Right atrium auricular region (tissue), 2 donors: ENCODE measurements around the gene TOX2. TPM values are rescaled to one million over a fixed set of nuclear protein-coding genes. Genes with fewer than 3 reads are reported as not detected.

Experiments
- DNase-seq: peaks from one replicate; pipeline ENCODE4 v3.0.0-alpha.2; 2019; ENCODE audit warnings: low spot score
- H3K27ac ChIP-seq, 2 donors: fragments of 200-600 bp; sonication (generic); 1 replicate in 1 of 2; 2 replicates in 1 of 2; pipeline ENCODE4 v1.5.1; 2016 to 2019
- H3K27me3 ChIP-seq, 2 donors: fragments of 200-600 bp; sonication (generic); one replicate each; pipeline versions ENCODE4 v1.5.1 to v1.6.0; 2017 to 2019
- H3K36me3 ChIP-seq: fragments of 200-600 bp; sonication (generic); one replicate; pipeline ENCODE4 v1.5.1; 2016
- H3K4me1 ChIP-seq, 2 donors: fragments of 200-600 bp; sonication (generic); one replicate each; pipeline versions ENCODE4 v1.5.1 to v1.6.0; 2017 to 2019
- H3K4me3 ChIP-seq, 2 donors: fragments of 200-600 bp; sonication (generic); 1 replicate in 1 of 2; 2 replicates in 1 of 2; pipeline ENCODE4 v1.5.1; 2017 to 2019; ENCODE audit warnings: mild to moderate bottlenecking in 1 of 2, moderate library complexity in 1 of 2
- H3K9me3 ChIP-seq, 2 donors: fragments of 200-600 bp; sonication (generic); one replicate each; pipeline ENCODE4 v1.5.1; 2019
- total RNA-seq, 2 donors: library from RNA; depleted of rRNA; stranded (reverse); fragments of >200 nt; gene quantifications; one replicate each; pipeline ENCODE4 v1.1.0, GENCODE V29; 2016
- TF ChIP-seq, protein P1 (sequence below), 2 donors: fragments of 200-600 bp; sonication (generic); IDR thresholded peaks; one replicate each; pipeline ENCODE4 v1.5.1; 2019; ENCODE audit warnings: antibody characterized with exemption in 2 of 2

The TOX2 gene
- total RNA-seq, 2 donors from 2014 or later: 0.30 to 0.63 TPM

DNA sequence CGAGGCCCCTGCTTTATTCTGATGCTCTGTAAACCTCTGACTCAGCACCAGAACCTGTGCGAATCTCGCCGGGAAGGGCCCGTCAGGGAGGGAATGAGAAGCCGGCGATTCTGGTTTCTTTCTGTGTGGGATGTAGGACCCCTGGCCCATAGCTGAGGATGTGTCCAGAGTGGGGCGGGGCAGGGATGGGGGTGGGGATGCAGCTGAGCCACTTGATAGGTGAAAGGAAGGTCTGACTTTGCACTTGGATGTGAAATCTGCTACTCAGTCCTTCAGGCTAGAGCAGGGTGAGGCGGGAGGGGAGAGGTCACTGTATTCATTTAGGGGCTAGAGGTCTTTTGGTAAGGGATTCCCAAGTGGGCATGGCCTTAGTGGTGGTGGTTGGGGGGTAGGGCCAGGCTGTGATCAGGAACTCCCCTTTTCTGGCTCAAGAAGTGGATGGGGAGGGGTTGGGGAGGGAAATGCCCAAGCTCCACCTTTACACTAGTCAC lies 2.3 kb downstream of the TOX2 start:
- no peak overlapping the region for H3K27ac ChIP-seq
- no peaks in the 10 kb centered on the region for H3K36me3 ChIP-seq
- peaks cover 4 to 13% of the 10 kb centered on the region in 2 donors for H3K27me3 ChIP-seq
- H3K4me3 ChIP-seq: no peak overlapping the region
- H3K4me1 ChIP-seq: peaks cover 0 to 16% of the 10 kb centered on the region in 2 donors
- DNase-seq: no peak
- TF ChIP-seq, protein P1, sequence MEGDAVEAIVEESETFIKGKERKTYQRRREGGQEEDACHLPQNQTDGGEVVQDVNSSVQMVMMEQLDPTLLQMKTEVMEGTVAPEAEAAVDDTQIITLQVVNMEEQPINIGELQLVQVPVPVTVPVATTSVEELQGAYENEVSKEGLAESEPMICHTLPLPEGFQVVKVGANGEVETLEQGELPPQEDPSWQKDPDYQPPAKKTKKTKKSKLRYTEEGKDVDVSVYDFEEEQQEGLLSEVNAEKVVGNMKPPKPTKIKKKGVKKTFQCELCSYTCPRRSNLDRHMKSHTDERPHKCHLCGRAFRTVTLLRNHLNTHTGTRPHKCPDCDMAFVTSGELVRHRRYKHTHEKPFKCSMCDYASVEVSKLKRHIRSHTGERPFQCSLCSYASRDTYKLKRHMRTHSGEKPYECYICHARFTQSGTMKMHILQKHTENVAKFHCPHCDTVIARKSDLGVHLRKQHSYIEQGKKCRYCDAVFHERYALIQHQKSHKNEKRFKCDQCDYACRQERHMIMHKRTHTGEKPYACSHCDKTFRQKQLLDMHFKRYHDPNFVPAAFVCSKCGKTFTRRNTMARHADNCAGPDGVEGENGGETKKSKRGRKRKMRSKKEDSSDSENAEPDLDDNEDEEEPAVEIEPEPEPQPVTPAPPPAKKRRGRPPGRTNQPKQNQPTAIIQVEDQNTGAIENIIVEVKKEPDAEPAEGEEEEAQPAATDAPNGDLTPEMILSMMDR (IDR thresholded peaks at IDR 0.05): no peak
- peaks cover 0 to 22% of the 10 kb centered on the region in 2 donors for H3K9me3 ChIP-seq

DNA sequence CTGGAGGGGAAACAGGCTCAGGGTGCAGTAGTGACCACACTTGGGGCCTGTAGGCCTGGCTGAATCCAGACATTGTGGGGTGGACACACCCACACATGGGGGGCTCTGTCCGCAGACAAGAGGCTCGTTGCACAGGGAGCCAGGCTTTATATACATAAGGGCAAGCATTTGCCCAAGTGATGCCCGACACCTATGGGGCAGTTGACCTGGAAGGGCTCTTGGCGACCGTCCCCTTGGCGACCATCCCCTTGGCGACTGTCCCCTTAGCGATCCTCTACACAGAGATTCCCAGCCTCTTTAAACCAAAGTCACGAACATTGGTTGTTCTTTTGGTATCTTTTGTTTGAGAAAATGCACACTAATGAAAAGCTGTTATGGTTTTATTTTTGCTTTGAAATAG lies 2.7 kb downstream of the TOX2 start:
- peaks cover 4 to 13% of the 10 kb centered on the region in 2 donors for H3K27me3 ChIP-seq
- H3K4me3 ChIP-seq: no peak overlapping the region
- peaks cover 0 to 17% of the 10 kb centered on the region in 2 donors for H3K9me3 ChIP-seq
- H3K4me1 ChIP-seq: peaks cover 0 to 16% of the 10 kb centered on the region in 2 donors
- H3K36me3 ChIP-seq: no peaks in the 10 kb centered on the region
- TF ChIP-seq, protein P1 (IDR thresholded peaks at IDR 0.05): no peak
- DNase-seq: no peak
- H3K27ac ChIP-seq: no peak overlapping the region

DNA sequence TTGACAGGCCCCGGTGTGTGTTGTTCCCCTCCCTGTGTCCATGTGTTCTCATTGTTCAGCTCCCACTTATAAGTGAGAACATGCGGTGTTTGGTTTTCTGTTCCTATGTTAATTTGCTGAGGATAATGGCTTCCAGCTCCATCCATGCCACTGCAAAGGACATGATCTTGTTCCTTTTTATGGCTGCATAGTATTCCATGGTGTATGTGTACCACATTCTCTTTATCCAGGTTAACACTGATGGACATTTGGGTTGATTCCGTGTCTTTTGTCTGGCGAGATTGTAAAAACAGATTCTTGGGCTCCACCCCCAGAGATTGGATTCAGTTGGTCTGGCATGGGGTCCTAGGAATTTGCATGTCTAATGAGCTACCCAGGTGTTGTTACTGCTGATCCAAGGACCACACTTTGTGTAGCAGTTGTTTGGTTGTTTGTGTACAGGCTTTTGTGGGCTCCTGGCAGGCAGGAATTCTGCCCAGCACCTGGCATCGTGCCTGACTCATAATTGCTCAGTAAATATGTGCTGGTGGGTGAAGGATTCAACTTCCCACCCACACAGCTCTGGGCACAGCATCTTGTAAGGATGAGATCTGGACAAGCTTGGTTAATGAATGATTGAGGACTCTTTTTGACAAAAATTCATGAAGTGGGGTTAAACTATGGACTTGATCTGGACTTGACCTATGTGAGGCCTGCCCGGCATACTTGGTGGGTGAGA lies 5.2 kb downstream of the TOX2 start:
- DNase-seq: no peak
- Histone ChIP-seq H3K27me3 (peaks cover 4 to 13% of the 10 kb centered on the region in 2 donors), H3K36me3 (no peaks in the 10 kb centered on the region), H3K4me1 (peaks cover 0 to 16% of the 10 kb centered on the region in 2 donors), H3K27ac (no peak overlapping the region), H3K4me3 (no peak overlapping the region), H3K9me3 (no peaks in the 10 kb centered on the region)
- TF ChIP-seq, protein P1 (IDR thresholded peaks at IDR 0.05): no peak

DNA sequence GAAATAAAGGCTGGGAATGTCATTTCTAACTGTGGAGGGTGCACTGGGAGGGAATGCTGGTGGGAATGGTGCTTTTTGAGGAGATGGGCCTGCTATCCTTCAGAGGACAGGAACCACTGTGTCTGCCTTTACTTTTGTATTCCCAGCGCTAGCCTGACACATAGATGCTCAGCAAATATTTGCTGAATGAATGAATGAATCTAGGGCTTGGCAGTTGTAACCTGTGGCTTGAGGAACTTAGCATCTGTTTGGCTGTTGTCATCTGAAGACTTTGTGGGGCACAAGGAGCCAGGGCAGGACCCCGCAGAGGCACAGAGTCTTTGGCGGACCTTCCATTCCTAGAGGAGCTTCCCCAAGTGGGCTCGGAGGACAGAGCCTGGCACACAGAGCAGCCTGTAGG lies 6.1 kb downstream of the TOX2 start:
- no peak for DNase-seq
- Histone ChIP-seq H3K36me3 (no peaks in the 10 kb centered on the region), H3K4me1 (peaks cover 0 to 7% of the 10 kb centered on the region in 2 donors), H3K27me3 (peaks cover 4 to 7% of the 10 kb centered on the region in 2 donors), H3K9me3 (no peaks in the 10 kb centered on the region), H3K4me3 (no peak overlapping the region), H3K27ac (no peak overlapping the region)
- TF ChIP-seq, protein P1 (IDR thresholded peaks at IDR 0.05): no peak

DNA sequence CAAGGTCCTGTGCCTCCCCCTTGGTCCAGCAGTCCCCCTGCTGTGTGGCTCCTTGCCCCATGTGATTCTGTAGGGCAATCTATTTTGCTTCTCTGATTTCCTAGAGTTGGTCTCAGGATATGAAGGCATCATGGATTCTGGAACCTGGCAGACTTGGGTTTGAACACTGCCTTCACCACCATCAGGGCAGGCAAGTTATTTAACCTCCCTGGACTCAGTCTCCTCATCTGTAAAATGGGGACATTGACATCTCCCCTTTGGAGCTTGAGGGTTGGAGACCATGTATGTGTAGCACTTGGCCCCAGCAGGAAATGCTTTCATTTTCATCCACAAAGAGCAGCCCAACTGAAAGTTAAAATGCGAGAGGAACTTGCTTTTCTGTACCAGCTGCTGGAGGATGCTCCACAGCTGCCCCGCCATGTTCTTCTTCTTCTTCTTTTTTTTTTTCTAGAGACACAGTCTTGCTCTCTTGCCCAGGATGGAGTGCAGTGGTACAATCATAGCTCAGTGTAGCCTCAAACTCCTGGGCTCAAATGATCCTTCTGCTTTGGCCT lies 6.7 kb downstream of the TOX2 start:
- H3K9me3 ChIP-seq: no peaks in the 10 kb centered on the region
- H3K4me3 ChIP-seq: no peak overlapping the region
- H3K27ac ChIP-seq: no peak overlapping the region
- peaks cover 0 to 2% of the 10 kb centered on the region in 2 donors for H3K27me3 ChIP-seq
- TF ChIP-seq, protein P1 (IDR thresholded peaks at IDR 0.05): no peak
- peaks cover 0 to 2% of the 10 kb centered on the region in 2 donors for H3K4me1 ChIP-seq
- no peaks in the 10 kb centered on the region for H3K36me3 ChIP-seq
- no peak for DNase-seq
